Upper lobe of left lung (tissue), 6 donors: ENCODE data around the gene COL9A2. TPM values are rescaled to one million over a fixed set of nuclear protein-coding genes. Genes with fewer than 3 reads are reported as not detected.

Experiments
- ATAC-seq, 2 donors: fragments of 200-7000 bp; cut with Tn5 transposase; one replicate each; pipeline ENCODE4 v1.9.1; 2022; ENCODE audit warnings: mild to moderate bottlenecking in 2 of 2, moderate library complexity in 2 of 2; ENCODE audit not compliant: low FRiP score in 2 of 2
- DNase-seq, 2 donors: peaks; one replicate each; pipeline ENCODE4 v3.0.0-alpha.2; 2019 to 2020
- H3K27ac ChIP-seq, 4 donors: fragments of 200-600 bp; sonication (generic); one replicate each; pipeline ENCODE4 v1.5.1; 2016 to 2019
- H3K27me3 ChIP-seq, 4 donors: fragments of 200-600 bp; sonication (generic); one replicate each; pipeline ENCODE4 v1.5.1; 2017 to 2019
- H3K36me3 ChIP-seq, 4 donors: fragments of 200-600 bp; sonication (generic); one replicate each; pipeline ENCODE4 v1.5.1; 2016 to 2019
- H3K4me1 ChIP-seq, 4 donors: fragments of 200-600 bp; sonication (generic); one replicate each; pipeline ENCODE4 v1.5.1; 2018 to 2019
- H3K4me3 ChIP-seq, 4 donors: fragments of 200-600 bp; sonication (generic); one replicate each; pipeline ENCODE4 v1.5.1; 2017 to 2019; ENCODE audit warnings: mild to moderate bottlenecking in 2 of 4, moderate library complexity in 1 of 4
- H3K9me3 ChIP-seq, 4 donors: fragments of 200-600 bp; sonication (generic); one replicate each; pipeline ENCODE4 v1.5.1; 2018 to 2019
- CTCF ChIP-seq, 6 experiments: fragments of 450-650 bp in 4 of 6; fragments of 200-600 bp in 2 of 6; sonication (generic) in 2 of 6; IDR thresholded peaks; one replicate each; pipeline ENCODE4 v1.5.1; 2016 to 2019; ENCODE audit warnings: antibody characterized with exemption in 6 of 6
- EP300 ChIP-seq, 4 donors: sonication (generic); formaldehyde crosslinking; IDR thresholded peaks; one replicate each; pipeline ENCODE4 v1.5.1; 2017; ENCODE audit warnings: antibody characterized with exemption in 4 of 4, control low read depth in 2 of 4
- POLR2A ChIP-seq, 4 donors: fragments of 450-650 bp; IDR thresholded peaks; one replicate each; pipeline ENCODE4 v1.5.1; 2016 to 2017; ENCODE audit warnings: antibody characterized with exemption in 4 of 4, mild to moderate bottlenecking in 2 of 4
- POLR2AphosphoS5 ChIP-seq, 2 donors: sonication (generic); formaldehyde crosslinking; IDR thresholded peaks; one replicate each; pipeline ENCODE4 v1.5.1; 2017; ENCODE audit warnings: antibody characterized with exemption in 2 of 2
- WGBS, 2 donors: methylation state at CpG; one replicate each; pipeline ENCODE4 v1.1.5; 2017 to 2018; 5-methylcytosine and 5-hydroxymethylcytosine counted together
- total RNA-seq, 6 donors: library from RNA; depleted of rRNA in 4 of 6; stranded (reverse); fragments of >200 nt in 4 of 6; gene quantifications; one replicate each; pipeline versions ENCODE4 v1.1.0 to v1.2.1, GENCODE V29; 2016 to 2021
- donor health status: DM: no; HTN: no; CAD: no; lungs with moderate emphysema.
- donor health status: DM: no; HTN: yes; CAD: no; lungs with severe emphysema.

The COL9A2 gene
- total RNA-seq, 6 donors from 2014 or later = 4.2 to 30.4 (median 5.2) TPM

- ATAC-seq (no peak), DNase-seq (no peak)
- Histone ChIP-seq H3K27me3 (no peaks in the 10 kb centered on the region), H3K9me3 (no peaks in the 10 kb centered on the region), H3K4me3 (no peak overlapping the region), H3K36me3 (no peaks in the 10 kb centered on the region), H3K4me1 (no peaks in the 10 kb centered on the region), H3K27ac (no peak overlapping the region)
- WGBS, 2 donors = 88 to 92% methylated on average over 11 to 12 of the region's 12 CpGs
- TF ChIP-seq EP300 (IDR thresholded peaks at IDR 0.05) = no peak
- no peak for TF ChIP-seq POLR2A (IDR thresholded peaks at IDR 0.05)
- no peak for TF ChIP-seq POLR2AphosphoS5 (IDR thresholded peaks at IDR 0.05)
- TF ChIP-seq CTCF (IDR thresholded peaks at IDR 0.05) = no peak
Observed at GRCh38 chr1:40301541-40302299, 15.4 kb downstream of the COL9A2 start.

GRCh38 chr1:40301066-40301465 is 16.0 kb downstream of the COL9A2 start:
- Histone ChIP-seq H3K9me3 (no peaks in the 10 kb centered on the region), H3K4me1 (no peaks in the 10 kb centered on the region), H3K27me3 (no peaks in the 10 kb centered on the region), H3K27ac (no peak overlapping the region), H3K36me3 (no peaks in the 10 kb centered on the region), H3K4me3 (no peak overlapping the region)
- DNase-seq (peak in 1 of 2 donors; percentile 72), ATAC-seq (no peak)
- 86 to 92% methylated on average over 8 to 10 of the region's 10 CpGs for WGBS, 2 donors
- TF ChIP-seq EP300 (IDR thresholded peaks at IDR 0.05) = no peak
- no peak for TF ChIP-seq CTCF (IDR thresholded peaks at IDR 0.05)
- TF ChIP-seq POLR2A (IDR thresholded peaks at IDR 0.05) = no peak
- no peak for TF ChIP-seq POLR2AphosphoS5 (IDR thresholded peaks at IDR 0.05)

GRCh38 chr1:40300651-40301050 is 16.4 kb downstream of the COL9A2 start:
- no peak for ATAC-seq
- Histone ChIP-seq H3K36me3 (no peaks in the 10 kb centered on the region), H3K9me3 (no peaks in the 10 kb centered on the region), H3K4me3 (no peak overlapping the region), H3K27ac (no peak overlapping the region), H3K4me1 (no peaks in the 10 kb centered on the region), H3K27me3 (no peaks in the 10 kb centered on the region)
- 91 to 93% methylated on average over 9 of the region's 9 CpGs for WGBS, 2 donors
- no peak for DNase-seq
- no peak for TF ChIP-seq POLR2A (IDR thresholded peaks at IDR 0.05)
- no peak for TF ChIP-seq CTCF (IDR thresholded peaks at IDR 0.05)
- TF ChIP-seq EP300 (IDR thresholded peaks at IDR 0.05) = no peak
- TF ChIP-seq POLR2AphosphoS5 (IDR thresholded peaks at IDR 0.05) = no peak

- 73 to 75% methylated on average over 1 of the region's 1 CpG for WGBS, 2 donors
Observed at GRCh38 chr1:40300249-40300567, 16.9 kb downstream of the COL9A2 start.

More at GRCh38 chr1:40300249-40300567, 16.9 kb downstream of the COL9A2 start:
- Histone ChIP-seq H3K4me1 (no peaks in the 10 kb centered on the region), H3K27ac (no peak overlapping the region), H3K4me3 (no peak overlapping the region), H3K36me3 (no peaks in the 10 kb centered on the region), H3K27me3 (no peaks in the 10 kb centered on the region), H3K9me3 (no peaks in the 10 kb centered on the region)
- no peak for DNase-seq
- TF ChIP-seq EP300 (IDR thresholded peaks at IDR 0.05) (no peak), CTCF (IDR thresholded peaks at IDR 0.05) (no peak), POLR2A (IDR thresholded peaks at IDR 0.05) (no peak), POLR2AphosphoS5 (IDR thresholded peaks at IDR 0.05) (no peak)
- ATAC-seq = no peak
